Parathyroid adenoma (tissue), 2 donors: Measurements from ENCODE around the gene NEGR1.

Experiments
- H2AFZ ChIP-seq: fragments of 300-600 bp; sonication (generic); one replicate; pipeline ENCODE4 v1.7.0; 2017; ENCODE audit warnings: antibody characterized with exemption, mild to moderate bottlenecking
- H3K27ac ChIP-seq: fragments of 300-600 bp; sonication (generic); one replicate; pipeline ENCODE4 v1.7.0; 2017
- H3K27me3 ChIP-seq: fragments of 300-600 bp; sonication (generic); one replicate; pipeline ENCODE4 v1.7.0; 2017; ENCODE audit warnings: low read length; ENCODE audit not compliant: control insufficient read depth, insufficient read depth
- H3K36me3 ChIP-seq: fragments of 300-600 bp; sonication (generic); one replicate; pipeline ENCODE4 v1.7.0; 2017; ENCODE audit warnings: low read length; ENCODE audit not compliant: control insufficient read depth, insufficient read depth
- H3K4me1 ChIP-seq: fragments of 300-600 bp; sonication (generic); one replicate; pipeline ENCODE4 v1.7.0; 2017; ENCODE audit warnings: control low read depth
- H3K4me2 ChIP-seq: fragments of 300-600 bp; sonication (generic); one replicate; pipeline ENCODE4 v1.7.0; 2017; ENCODE audit warnings: low read length
- H3K4me3 ChIP-seq: fragments of 300-600 bp; sonication (generic); one replicate; pipeline ENCODE4 v1.7.0; 2017; ENCODE audit warnings: low read depth, low read length
- H3K79me2 ChIP-seq: fragments of 300-600 bp; sonication (generic); one replicate; pipeline ENCODE4 v1.7.0; 2017; ENCODE audit warnings: control low read depth
- H3K9ac ChIP-seq: fragments of 300-600 bp; sonication (generic); one replicate; pipeline ENCODE4 v1.7.0; 2017; ENCODE audit warnings: mild to moderate bottlenecking
- H3K9me3 ChIP-seq: fragments of 300-600 bp; sonication (generic); one replicate; pipeline ENCODE4 v1.7.0; 2017; ENCODE audit warnings: low read length; ENCODE audit not compliant: control insufficient read depth
- CTCF ChIP-seq: fragments of 300-600 bp; sonication (generic); IDR thresholded peaks from one replicate; pipeline ENCODE4 v1.7.0; 2017; ENCODE audit warnings: antibody characterized with exemption, mild to moderate bottlenecking
- donor health status: primary hyperparathyroidism.

Gene NEGR1

GRCh38 chr1:71621785-71622184 lies 660.6 kb downstream of the NEGR1 start:
- Histone ChIP-seq H3K4me3 (no peak overlapping the region), H3K4me2 (no peak overlapping the region), H3K9ac (no peak overlapping the region), H2AFZ (no peak overlapping the region), H3K4me1 (no peaks in the 10 kb centered on the region), H3K9me3 (no peaks in the 10 kb centered on the region), H3K79me2 (no peaks in the 10 kb centered on the region), H3K36me3 (no peaks in the 10 kb centered on the region), H3K27ac (no peak overlapping the region), H3K27me3 (no peaks in the 10 kb centered on the region)
- TF ChIP-seq CTCF: no peak

GRCh38 chr1:71618766-71619530 lies 663.4 kb downstream of the NEGR1 start:
- no peaks in the 10 kb centered on the region for H3K79me2 ChIP-seq
- no peak for TF ChIP-seq CTCF
- H3K4me3 ChIP-seq: no peak overlapping the region
- H3K36me3 ChIP-seq: no peaks in the 10 kb centered on the region
- no peak overlapping the region for H3K27ac ChIP-seq
- no peak overlapping the region for H3K9ac ChIP-seq
- no peak overlapping the region for H3K4me2 ChIP-seq
- H3K27me3 ChIP-seq: no peaks in the 10 kb centered on the region
- no peaks in the 10 kb centered on the region for H3K4me1 ChIP-seq
- no peaks in the 10 kb centered on the region for H3K9me3 ChIP-seq
- H2AFZ ChIP-seq: no peak overlapping the region

GRCh38 chr1:71618191-71618590 lies 664.1 kb downstream of the NEGR1 start:
- H3K79me2 ChIP-seq: no peaks in the 10 kb centered on the region
- no peak overlapping the region for H3K27ac ChIP-seq
- no peak overlapping the region for H3K4me3 ChIP-seq
- no peak overlapping the region for H3K4me2 ChIP-seq
- TF ChIP-seq CTCF: no peak
- no peaks in the 10 kb centered on the region for H3K36me3 ChIP-seq
- H3K27me3 ChIP-seq: no peaks in the 10 kb centered on the region
- H3K9me3 ChIP-seq: no peaks in the 10 kb centered on the region
- H3K4me1 ChIP-seq: no peaks in the 10 kb centered on the region
- no peak overlapping the region for H2AFZ ChIP-seq
- no peak overlapping the region for H3K9ac ChIP-seq

GRCh38 chr1:71610476-71610875 lies 671.9 kb downstream of the NEGR1 start:
- no peaks in the 10 kb centered on the region for H3K79me2 ChIP-seq
- no peak overlapping the region for H2AFZ ChIP-seq
- no peak for TF ChIP-seq CTCF
- no peaks in the 10 kb centered on the region for H3K4me1 ChIP-seq
- no peak overlapping the region for H3K9ac ChIP-seq
- no peak overlapping the region for H3K27ac ChIP-seq
- no peaks in the 10 kb centered on the region for H3K36me3 ChIP-seq
- H3K27me3 ChIP-seq: no peaks in the 10 kb centered on the region
- no peak overlapping the region for H3K4me2 ChIP-seq
- no peaks in the 10 kb centered on the region for H3K9me3 ChIP-seq
- no peak overlapping the region for H3K4me3 ChIP-seq
